HL-60 (cell line): ENCODE results near the gene OR4C45.

Source experiments
- DNase-seq, 2 experiments: peaks; one replicate each; pipeline ENCODE4 v3.0.0-alpha.2; 2010 to 2020; ENCODE audit warnings: low read depth in 1 of 2, low spot score in 1 of 2
- H3K27ac ChIP-seq: fragments of 250-450 bp; sonication (Bioruptor Pico); replicated peaks from 2 replicates; pipeline ENCODE4 v1.5.1; 2020; ENCODE audit warnings: mild to moderate bottlenecking, moderate library complexity
- H3K27me3 ChIP-seq: fragments of 250-450 bp; sonication (Bioruptor Pico); 2 replicates; pipeline ENCODE4 v1.5.1; 2021; ENCODE audit warnings: mild to moderate bottlenecking, moderate library complexity; ENCODE audit not compliant: insufficient read depth, poor library complexity, severe bottlenecking
- H3K4me3 ChIP-seq: replicated peaks from 2 replicates; pipeline ENCODE4 v1.5.1; 2011; ENCODE audit warnings: mild to moderate bottlenecking, control low read depth, low read length; ENCODE audit not compliant: insufficient read depth
- CTCF ChIP-seq: IDR thresholded peaks from one replicate; pipeline ENCODE4 v1.5.1; 2011; ENCODE audit warnings: low read length, control low read depth, inconsistent platforms; ENCODE audit not compliant: insufficient read depth
- GABPA ChIP-seq: IDR thresholded peaks from 2 replicates; pipeline ENCODE4 v1.6.1; 2012; ENCODE audit warnings: low read depth
- POLR2AphosphoS5 ChIP-seq: IDR thresholded peaks from 2 replicates; pipeline ENCODE4 v1.6.1; 2012; ENCODE audit warnings: low read depth
- SPI1 ChIP-seq: IDR thresholded peaks from 2 replicates; pipeline ENCODE4 v1.6.1; 2012; ENCODE audit warnings: low read depth, mild to moderate bottlenecking, borderline replicate concordance
- TF ChIP-seq, protein P1 (sequence below): IDR thresholded peaks from 2 replicates; pipeline ENCODE4 v1.6.1; 2012; ENCODE audit warnings: low read depth; ENCODE audit not compliant: insufficient replicate concordance

OR4C45 gene

GRCh38 chr11:50072226-50073112 lies 39.8 kb downstream of the OR4C45 start:
- H3K4me3 ChIP-seq = no peak overlapping the region
- H3K27ac ChIP-seq = no peak overlapping the region
- no peaks in the 10 kb centered on the region for H3K27me3 ChIP-seq
- DNase-seq = no peak
- TF ChIP-seq, protein P1, sequence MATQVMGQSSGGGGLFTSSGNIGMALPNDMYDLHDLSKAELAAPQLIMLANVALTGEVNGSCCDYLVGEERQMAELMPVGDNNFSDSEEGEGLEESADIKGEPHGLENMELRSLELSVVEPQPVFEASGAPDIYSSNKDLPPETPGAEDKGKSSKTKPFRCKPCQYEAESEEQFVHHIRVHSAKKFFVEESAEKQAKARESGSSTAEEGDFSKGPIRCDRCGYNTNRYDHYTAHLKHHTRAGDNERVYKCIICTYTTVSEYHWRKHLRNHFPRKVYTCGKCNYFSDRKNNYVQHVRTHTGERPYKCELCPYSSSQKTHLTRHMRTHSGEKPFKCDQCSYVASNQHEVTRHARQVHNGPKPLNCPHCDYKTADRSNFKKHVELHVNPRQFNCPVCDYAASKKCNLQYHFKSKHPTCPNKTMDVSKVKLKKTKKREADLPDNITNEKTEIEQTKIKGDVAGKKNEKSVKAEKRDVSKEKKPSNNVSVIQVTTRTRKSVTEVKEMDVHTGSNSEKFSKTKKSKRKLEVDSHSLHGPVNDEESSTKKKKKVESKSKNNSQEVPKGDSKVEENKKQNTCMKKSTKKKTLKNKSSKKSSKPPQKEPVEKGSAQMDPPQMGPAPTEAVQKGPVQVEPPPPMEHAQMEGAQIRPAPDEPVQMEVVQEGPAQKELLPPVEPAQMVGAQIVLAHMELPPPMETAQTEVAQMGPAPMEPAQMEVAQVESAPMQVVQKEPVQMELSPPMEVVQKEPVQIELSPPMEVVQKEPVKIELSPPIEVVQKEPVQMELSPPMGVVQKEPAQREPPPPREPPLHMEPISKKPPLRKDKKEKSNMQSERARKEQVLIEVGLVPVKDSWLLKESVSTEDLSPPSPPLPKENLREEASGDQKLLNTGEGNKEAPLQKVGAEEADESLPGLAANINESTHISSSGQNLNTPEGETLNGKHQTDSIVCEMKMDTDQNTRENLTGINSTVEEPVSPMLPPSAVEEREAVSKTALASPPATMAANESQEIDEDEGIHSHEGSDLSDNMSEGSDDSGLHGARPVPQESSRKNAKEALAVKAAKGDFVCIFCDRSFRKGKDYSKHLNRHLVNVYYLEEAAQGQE = no peak
- no peak for TF ChIP-seq CTCF
- no peak for TF ChIP-seq SPI1
- TF ChIP-seq POLR2AphosphoS5 = no peak

- Histone ChIP-seq H3K27me3 (no peaks in the 10 kb centered on the region), H3K27ac (no peak overlapping the region), H3K4me3 (no peak overlapping the region)
- no peak for DNase-seq
- TF ChIP-seq CTCF (no peak), SPI1 (no peak), GABPA (no peak), POLR2AphosphoS5 (no peak)
- TF ChIP-seq, protein P1 = no peak
These were observed 40.7 kb downstream of the OR4C45 start for GRCh38 chr11:50073113-50074105.

DNA sequence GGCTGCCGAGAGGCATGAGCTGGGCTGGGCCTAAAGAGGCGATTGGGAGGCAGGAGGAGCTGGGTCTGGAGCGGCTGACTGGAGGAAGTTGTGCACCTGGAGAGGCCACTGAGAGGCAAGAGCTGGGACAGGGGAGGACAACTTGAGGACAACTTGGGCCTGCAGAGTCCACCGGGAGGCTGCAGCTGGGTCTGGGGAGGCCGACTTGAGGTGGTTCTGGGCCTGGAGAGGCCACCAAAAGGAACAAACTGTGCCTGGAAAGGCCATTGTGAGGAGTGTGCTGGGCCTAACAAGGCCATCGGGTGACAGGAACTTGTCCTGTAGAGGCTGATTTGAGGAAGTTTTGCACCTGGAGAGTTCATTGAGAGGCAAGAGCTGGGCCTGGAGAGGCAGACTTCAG lies 41.5 kb downstream of the OR4C45 start:
- no peak for DNase-seq
- TF ChIP-seq POLR2AphosphoS5 (no peak), SPI1 (no peak), GABPA (no peak), CTCF (no peak)
- TF ChIP-seq, protein P1 = no peak
- Histone ChIP-seq H3K27ac (no peak overlapping the region), H3K27me3 (no peaks in the 10 kb centered on the region), H3K4me3 (no peak overlapping the region)
